Mesothelial cell of epicardium (in vitro differentiated cells): ENCODE results near the gene WNT9A. TPM values are rescaled to one million over a fixed set of nuclear protein-coding genes. Genes with fewer than 3 reads are reported as not detected.

Experiments used
- DNase-seq, 2 experiments: peaks; one replicate each; pipeline ENCODE4 v3.0.0; 2021; ENCODE audit warnings: low spot score in 2 of 2; ENCODE audit not compliant: unreplicated experiment in 2 of 2
- H3K27ac Mint-ChIP-seq: 2 replicates; pipeline ENCODE4 v1.8.0; 2021; ENCODE audit warnings: mixed read lengths
- H3K27me3 Mint-ChIP-seq: 2 replicates; pipeline ENCODE4 v1.8.0; 2021; ENCODE audit warnings: low read depth, mixed read lengths
- H3K36me3 Mint-ChIP-seq: 2 replicates; pipeline ENCODE4 v1.8.0; 2021; ENCODE audit warnings: mixed read lengths
- H3K4me1 Mint-ChIP-seq: 2 replicates; pipeline ENCODE4 v1.8.0; 2021; ENCODE audit warnings: mixed read lengths
- H3K4me3 Mint-ChIP-seq: 2 replicates; pipeline ENCODE4 v1.8.0; 2021; ENCODE audit warnings: mild to moderate bottlenecking, moderate library complexity, mixed read lengths
- H3K9me3 Mint-ChIP-seq: 2 replicates; pipeline ENCODE4 v1.8.0; 2021; ENCODE audit warnings: mixed read lengths
- CTCF ChIP-seq: fragments of 200-600 bp; sonication (generic); IDR thresholded peaks from one replicate; pipeline ENCODE4 v1.5.0; 2021; ENCODE audit warnings: antibody characterized with exemption; ENCODE audit not compliant: unreplicated experiment
- total RNA-seq: library from RNA; stranded (reverse); gene quantifications from 3 replicates; pipeline ENCODE4 v1.2.1, GENCODE V29; 2021

WNT9A gene
- total RNA-seq, 1 donor from 2014 or later = 3.9 TPM

- no peak for TF ChIP-seq CTCF
- H3K36me3 Mint-ChIP-seq = no peaks in the 10 kb centered on the region
- H3K4me3 Mint-ChIP-seq = no peak overlapping the region
- no peaks in the 10 kb centered on the region for H3K27me3 Mint-ChIP-seq
- H3K27ac Mint-ChIP-seq = no peak overlapping the region
- peaks cover 36% of the 10 kb centered on the region for H3K4me1 Mint-ChIP-seq
- DNase-seq = no peak
- H3K9me3 Mint-ChIP-seq = no peaks in the 10 kb centered on the region
Measured at GRCh38 chr1:227906550-227907071, 41.1 kb downstream of the WNT9A start.

- no peak for DNase-seq
- Mint-ChIP-seq H3K4me3 (no peak overlapping the region), H3K4me1 (peaks cover 33% of the 10 kb centered on the region), H3K27ac (no peak overlapping the region), H3K27me3 (no peaks in the 10 kb centered on the region), H3K9me3 (no peaks in the 10 kb centered on the region), H3K36me3 (no peaks in the 10 kb centered on the region)
- TF ChIP-seq CTCF = no peak
Measured at GRCh38 chr1:227905573-227906487, 41.9 kb downstream of the WNT9A start.

DNA sequence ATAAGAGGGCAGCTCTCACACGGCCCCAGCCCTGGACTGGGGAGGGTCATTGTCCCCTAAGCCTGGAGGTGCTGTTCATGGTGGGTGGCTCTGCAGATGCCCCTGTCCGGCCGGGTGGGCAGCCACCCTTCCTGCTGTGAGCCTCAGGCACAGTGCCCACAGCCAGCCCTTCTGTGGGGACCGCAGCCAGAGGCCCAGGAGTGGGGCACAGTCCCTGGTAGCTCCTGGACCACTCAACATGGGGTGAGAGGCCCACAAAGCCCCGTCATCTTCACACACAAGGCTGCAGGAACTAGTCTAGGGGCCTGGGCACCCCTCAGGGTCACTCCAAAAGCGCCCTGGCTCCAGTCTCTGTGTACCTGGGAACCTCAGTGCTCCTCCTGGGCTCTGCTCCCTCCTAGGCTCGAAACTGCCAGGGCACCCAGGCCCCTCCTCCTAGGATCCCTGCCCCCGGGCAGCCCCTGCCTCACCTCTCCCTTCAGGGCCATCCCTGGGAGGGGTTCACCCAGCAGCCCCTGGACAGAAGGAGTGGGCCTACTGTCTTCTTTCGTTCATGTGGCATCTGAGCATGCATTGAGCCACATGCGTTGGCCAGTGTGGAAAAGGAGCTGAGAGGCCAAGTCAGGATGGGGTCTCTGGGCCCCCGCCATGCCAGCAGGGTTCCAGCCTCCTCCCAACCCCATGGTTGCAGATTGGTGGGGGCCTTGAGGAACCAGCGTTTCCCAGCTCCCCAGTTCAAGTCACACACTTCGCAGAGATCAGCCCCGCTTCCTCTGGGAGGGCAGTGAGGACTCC is 43.0 kb downstream of the WNT9A start:
- Mint-ChIP-seq H3K36me3 (no peaks in the 10 kb centered on the region), H3K4me3 (no peak overlapping the region), H3K4me1 (peaks cover 24% of the 10 kb centered on the region), H3K27ac (no peak overlapping the region), H3K27me3 (no peaks in the 10 kb centered on the region), H3K9me3 (no peaks in the 10 kb centered on the region)
- no peak for TF ChIP-seq CTCF
- no peak for DNase-seq

DNA sequence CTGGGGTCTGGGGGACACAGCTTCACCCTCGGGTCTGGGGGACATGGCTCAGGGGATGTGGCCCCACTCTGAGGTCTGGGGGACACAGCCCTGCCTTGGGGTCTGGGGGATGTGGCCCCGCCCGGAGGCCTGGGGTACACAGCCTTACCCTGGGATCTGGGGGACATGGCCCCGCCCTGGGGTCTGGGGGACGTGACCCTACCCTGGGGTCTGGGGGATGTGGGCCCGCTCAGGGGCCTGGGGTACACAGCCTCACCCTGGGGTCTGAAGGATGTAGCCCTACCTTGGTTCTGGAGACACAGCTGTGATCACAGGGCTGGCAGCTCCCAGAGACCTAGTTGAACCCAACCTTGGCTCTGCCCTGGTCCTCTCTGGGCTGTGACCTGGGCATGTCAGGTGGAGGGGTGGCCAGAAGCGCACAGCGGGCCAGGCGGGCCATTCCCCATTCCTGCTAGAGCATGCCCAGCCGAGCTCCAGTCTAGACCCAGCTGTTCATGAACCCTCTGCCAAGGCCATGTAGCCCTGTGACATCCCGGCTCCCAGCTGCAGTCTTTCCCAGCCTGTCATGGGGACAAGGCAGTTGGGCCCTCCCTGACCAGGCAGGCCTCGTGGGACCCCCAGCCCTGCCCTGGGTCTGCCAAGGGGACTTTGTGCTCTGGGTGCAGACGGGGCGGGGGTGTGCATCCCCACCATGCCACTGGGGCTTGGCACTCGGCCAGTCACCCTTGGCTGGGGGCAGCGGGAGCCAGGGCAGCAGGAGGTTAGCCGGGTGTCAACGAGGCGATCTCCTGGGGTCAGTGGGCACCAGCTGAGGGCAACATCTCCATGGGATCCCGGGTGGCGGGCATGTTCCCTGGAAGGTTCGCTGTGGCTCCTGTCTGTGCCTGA is 43.9 kb downstream of the WNT9A start:
- Mint-ChIP-seq H3K27ac (no peak overlapping the region), H3K9me3 (no peaks in the 10 kb centered on the region), H3K4me3 (no peak overlapping the region), H3K27me3 (no peaks in the 10 kb centered on the region), H3K4me1 (peaks cover 20% of the 10 kb centered on the region), H3K36me3 (no peaks in the 10 kb centered on the region)
- DNase-seq = no peak
- no peak for TF ChIP-seq CTCF

DNA sequence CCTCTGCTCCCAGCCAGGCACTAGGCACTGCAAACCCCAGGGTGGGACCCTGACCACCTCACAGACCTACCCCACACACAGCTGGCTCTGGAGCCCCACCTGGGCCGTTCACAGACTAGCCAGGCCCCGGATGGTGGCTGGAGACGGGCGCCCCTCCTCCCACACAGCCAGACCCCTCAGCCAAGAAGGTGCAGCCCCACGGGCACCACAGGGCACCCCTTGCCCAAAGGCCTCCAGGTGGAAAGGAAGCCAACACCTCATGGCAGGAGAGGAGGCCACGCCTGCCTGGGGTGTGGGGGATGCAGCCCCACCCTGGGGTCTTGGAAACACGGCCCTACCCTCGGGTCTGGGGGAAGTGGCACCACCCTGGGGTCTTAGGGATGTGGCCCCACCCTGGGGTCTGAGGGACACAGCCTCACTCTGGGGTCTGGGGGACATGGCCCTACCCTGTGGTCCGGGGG is 44.6 kb downstream of the WNT9A start:
- Mint-ChIP-seq H3K9me3 (no peaks in the 10 kb centered on the region), H3K4me1 (peaks cover 12% of the 10 kb centered on the region)

More for the DNA sequence above, 44.6 kb downstream of the WNT9A start:
- no peak overlapping the region for H3K4me3 Mint-ChIP-seq
- no peak overlapping the region for H3K27ac Mint-ChIP-seq
- no peaks in the 10 kb centered on the region for H3K27me3 Mint-ChIP-seq
- TF ChIP-seq CTCF = no peak
- DNase-seq = no peak
- no peaks in the 10 kb centered on the region for H3K36me3 Mint-ChIP-seq
